GDM1 (cell line): ENCODE data around the gene ALG14.
"Not testable (repeated sequence)": the region's sequence is repeated elsewhere in the genome, so short reads cannot be mapped to it uniquely, and the experiment has no call there.

Source experiments
- DNase-seq: peaks from one replicate; lab custom pipeline; 2025; lab: John Stamatoyannopoulos, UW

The ALG14 gene

DNA sequence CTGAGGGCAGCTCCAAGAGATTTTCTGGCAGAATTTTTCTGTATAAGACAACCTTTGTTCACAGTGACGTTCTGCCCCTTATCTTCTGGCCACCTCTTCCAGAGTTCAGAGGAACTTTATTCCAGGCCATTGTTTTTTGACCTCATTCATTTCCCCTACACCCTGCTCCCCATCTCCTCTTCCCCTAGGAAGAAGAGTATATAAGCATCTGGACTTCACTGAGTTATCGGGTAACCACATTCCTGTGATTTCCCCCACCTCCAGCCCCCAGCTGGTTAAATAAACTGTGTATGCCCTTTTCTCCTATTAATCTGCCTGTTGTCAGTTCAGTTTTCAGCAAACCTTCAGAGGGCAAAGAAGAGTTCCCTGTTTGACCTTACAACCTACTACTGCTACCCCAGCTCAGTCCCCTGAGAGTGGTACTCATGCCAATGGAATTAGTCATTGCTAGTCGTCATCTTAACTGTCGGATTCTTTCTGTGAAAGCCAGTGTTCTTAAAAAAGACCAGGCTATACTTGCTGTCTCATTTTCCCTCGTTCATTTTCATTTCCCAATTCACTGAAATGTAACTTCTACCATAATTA is 14.3 kb upstream of the ALG14 start:
- no peak for DNase-seq

- no peak for DNase-seq
These were observed 12.6 kb upstream of the ALG14 start for GRCh38 chr1:95085376-95085775.

- no peak for DNase-seq
These were observed 11.8 kb upstream of the ALG14 start for GRCh38 chr1:95084317-95085176.

- no peak for DNase-seq
These were observed 8.1 kb upstream of the ALG14 start for GRCh38 chr1:95080879-95081278.

DNA sequence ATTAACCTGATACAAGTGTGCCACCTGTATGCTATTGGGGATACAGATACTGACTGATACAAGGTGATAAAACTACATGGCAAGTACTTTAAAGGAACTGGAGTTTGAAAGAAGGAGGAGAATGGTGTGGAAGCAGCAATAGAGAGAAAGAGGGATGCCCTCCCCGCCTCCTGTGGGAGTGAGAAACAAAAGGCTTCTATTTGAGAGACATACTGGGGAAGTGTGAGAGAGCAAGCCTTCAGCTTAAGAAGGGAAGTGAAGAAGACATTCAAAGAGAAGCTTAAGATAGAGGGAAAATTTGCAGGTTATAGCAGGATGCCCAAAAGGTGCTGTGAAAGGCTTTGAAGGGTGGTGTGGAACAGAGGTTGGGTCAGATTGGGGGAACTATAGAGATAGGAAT is 7.7 kb upstream of the ALG14 start:
- DNase-seq, result no peak

DNA sequence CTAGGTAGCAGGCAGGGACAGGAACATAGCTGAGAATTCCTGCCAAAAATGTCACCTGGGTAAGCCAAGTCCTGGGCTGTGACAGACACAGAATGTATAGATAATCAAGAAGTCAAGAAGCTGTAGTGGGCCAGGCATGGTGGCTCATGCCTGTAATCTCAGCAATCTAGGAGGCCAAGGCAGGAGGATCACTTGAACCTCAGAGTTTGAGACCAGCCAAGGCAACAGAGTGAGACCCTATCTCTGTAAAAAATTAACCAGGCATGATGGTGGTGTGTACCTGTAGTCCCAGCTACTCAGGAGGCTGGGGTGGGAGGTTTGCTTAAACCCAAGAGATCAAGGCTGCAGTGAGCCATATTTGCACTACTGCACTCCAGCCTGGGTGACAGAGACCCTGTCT is 3.3 kb upstream of the ALG14 start:
- no peak for DNase-seq

DNA sequence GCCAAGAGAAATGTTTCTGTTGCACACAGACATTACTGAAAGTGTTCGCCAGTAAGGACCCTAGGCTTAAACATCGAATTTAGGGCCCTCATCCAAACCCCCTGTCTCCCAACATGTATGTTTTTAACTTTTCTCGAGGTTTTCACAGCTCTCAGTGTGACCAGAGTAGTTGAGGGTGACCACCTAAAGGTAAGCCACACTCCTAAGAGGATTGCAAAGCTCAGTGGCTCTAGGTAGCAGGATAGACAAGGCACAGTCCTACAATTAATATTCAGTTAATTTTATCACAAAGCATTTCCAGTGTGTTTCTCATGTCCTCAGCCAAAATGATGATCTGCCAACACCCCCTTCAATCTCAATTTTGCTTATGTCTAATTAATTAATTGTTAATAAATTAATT is 695 bp upstream of the ALG14 start:
- DNase-seq, result no peak

DNA sequence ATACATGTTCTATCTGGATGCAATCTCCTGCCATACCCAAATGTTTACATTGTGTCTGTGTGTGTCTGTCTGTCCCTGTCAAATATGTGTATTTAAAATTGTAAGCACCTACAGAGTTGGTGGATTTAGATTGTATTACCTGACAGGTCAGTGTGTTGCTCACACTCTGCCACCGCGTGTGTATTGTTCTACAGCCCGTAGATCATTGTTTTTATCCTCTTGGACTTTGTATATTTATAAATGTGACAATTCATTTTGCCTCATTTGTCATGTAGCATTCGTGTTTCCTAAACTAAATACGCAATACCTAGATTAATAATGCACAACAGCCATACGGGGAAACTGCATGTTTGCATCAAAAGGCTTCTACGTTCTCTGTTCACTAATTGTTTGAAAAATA is 634 bp downstream of the ALG14 start:
- DNase-seq, result no peak

GRCh38 chr1:95071539-95071938 is 1.2 kb downstream of the ALG14 start:
- no peak for DNase-seq

DNA sequence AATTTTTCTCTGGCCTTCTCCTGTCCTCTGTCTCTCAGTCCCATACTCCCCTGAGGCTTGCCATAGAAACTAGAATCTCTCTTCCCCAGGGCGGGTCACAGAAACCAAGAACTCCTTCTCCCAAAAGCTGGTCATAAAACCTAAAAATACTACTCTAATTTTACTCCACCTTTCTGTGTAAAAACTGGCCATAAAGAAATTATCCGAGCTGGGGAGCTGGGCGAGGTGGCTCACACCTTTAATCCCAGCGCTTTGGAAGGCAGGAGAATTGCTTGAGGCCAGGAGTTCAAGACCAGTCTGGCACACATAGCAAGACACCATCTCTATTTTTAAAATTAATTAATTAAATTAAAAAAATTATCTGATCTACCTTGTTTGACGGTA is 3.0 kb downstream of the ALG14 start:
- no peak for DNase-seq

DNA sequence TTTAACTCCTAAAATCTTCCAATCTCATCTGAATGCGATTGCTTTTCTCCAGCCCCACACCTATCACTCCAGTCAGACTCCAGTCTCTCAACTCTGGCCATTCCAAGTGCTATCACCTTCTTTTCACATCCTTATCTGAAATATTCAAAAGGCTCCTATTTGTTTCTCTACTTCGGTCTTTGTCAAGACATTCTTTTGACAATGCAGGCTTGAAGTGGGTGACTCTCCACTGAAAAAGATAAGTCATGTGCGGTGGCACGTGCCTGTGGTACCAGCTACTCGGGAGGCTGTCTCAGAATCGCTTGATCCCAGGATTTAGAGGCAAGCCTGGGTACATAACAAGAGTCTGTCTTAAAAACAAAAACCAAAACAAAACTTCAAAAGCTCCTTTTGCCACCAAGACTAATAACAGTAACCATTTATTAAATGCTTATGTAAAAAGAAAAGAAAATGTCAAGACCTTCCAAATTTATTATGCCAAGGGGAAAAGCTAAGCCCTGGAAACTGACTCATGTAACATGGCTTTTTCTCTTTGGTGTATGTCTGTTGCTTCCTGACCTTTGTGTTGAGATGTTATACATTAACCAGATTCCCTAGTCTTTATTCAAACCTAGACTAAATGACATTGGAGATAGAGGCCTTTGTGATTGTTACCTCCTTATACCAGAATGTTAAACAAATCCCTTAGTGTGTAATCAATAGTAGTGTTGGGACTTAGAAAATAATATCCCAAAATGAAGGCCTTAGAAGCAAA is 3.6 kb downstream of the ALG14 start:
- DNase-seq, result no peak

- DNase-seq, result no peak
These were observed 5.2 kb downstream of the ALG14 start for GRCh38 chr1:95067568-95067967.

DNA sequence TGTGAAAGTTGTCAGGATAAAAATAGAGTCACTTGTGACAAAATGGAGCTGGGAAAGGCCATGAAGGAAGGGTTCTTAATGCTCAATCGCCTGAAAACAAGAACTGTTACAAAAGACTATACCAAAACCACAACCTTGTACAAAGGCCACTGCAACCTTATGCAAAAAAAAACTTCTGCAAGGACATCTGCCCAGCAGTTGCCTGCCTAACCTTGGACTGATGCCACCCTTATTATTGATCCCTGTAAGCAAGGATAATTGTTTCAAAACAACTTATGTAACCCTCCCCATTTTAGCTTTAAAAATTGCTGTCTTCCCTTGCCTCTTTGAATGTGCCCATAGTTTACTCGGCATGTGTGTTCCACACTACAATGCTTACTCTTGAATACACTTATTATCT is 5.7 kb downstream of the ALG14 start:
- no peak for DNase-seq

DNA sequence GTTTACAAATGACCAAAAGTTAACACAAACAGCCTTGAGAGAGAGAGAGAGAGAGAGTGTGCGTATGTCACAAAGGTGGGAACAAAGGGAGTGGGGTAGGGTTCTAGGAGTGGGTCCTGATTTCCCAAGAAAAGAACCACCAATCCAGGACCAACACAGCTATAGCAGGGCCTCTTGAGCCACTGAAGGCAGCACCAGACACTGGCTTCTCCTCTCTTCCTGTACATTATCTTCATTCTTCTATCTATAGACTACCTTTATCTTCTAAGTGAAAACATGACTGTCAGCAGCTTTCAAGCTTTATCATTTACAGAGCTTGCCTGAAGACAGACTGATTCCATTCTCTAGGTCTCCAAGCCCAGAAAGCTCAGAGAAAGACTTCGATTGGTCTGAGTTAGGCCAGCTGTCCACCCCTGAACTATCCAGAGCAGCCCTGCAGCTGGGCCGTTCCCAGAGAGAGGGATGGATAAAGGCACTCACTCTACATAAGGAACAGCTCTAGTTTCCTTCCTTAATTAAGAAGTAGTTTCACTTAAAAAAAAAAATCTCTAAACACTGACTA is 11.2 kb downstream of the ALG14 start:
- no peak for DNase-seq

DNA sequence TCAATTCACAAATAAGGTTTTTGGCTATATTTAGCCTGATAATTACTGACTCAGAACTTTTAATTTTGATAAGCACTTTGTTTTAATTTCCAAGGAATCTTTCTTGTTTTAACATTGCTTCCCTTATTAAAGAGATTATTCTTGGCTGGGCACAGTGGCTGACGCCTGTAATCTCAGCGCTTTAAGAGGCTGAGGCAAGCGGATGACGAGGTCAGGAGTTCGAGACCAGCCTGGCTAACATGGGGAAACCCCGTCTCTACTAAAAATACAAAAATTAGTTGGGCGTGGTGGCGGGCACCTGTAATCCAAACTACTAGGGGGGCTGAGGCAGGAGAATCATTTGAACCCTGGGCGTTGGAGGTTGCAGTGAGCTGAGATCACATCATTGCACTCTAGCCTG is 13.8 kb downstream of the ALG14 start:
- DNase-seq, result no peak

DNA sequence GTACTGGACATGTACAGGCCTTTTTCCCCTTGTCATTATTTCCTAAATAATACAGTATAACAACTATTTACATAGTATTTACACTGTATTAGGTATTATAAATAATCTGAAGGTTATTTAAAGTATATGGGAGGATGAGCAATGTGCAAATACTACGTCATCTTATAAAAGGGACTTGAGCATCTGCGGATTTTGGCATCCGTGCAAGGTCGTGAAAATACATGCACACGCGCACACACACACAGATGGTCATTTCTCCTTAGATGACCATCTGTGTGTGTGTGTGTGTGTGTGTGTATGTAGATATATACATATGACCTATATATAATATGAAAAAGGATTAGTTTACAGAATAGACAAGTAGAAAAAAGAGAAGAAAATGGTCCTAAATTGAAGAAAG is 15.4 kb downstream of the ALG14 start:
- DNase-seq, result no peak

GRCh38 chr1:95049935-95050334 is 22.8 kb downstream of the ALG14 start:
- DNase-seq, result no peak

- no peak for DNase-seq
These were observed 24.4 kb downstream of the ALG14 start for GRCh38 chr1:95048317-95048716.

GRCh38 chr1:95047624-95048023 is 25.1 kb downstream of the ALG14 start:
- not testable (repeated sequence) for DNase-seq

GRCh38 chr1:95046359-95046758 is 26.4 kb downstream of the ALG14 start:
- DNase-seq, result no peak

GRCh38 chr1:95043141-95043980 is 29.4 kb downstream of the ALG14 start:
- peak; percentile 56 for DNase-seq

- DNase-seq, result no peak
These were observed 30.5 kb downstream of the ALG14 start for GRCh38 chr1:95042286-95042685.
